ENCODE data around the gene CPM. TPM values are rescaled to one million over a fixed set of nuclear protein-coding genes. Genes with fewer than 3 reads are reported as not detected.
A peak's percentile ranks its signal among the peaks of the same experiment; 100 is the strongest.

CPM gene
- total RNA-seq (10 to 100 TPM in 1 of 4 donors, 1 to 10 TPM in 3; 3.4 to 13.3 (median 6.2) TPM), polyA plus RNA-seq (1 to 10 TPM; 2.2 to 5.8 (median 3.0) TPM)
- long read RNA-seq, donor 1, full-length matches to known transcripts = 1 of 5 reads
- long read RNA-seq, donor 1, partial matches to known transcripts = 0 of 5 reads
- long read RNA-seq, donor 1, other reads (novel, unspliced or antisense) = 4 of 5 reads
- long read RNA-seq, donor 2, full-length matches to known transcripts = 5 of 14 reads
- long read RNA-seq, donor 2, partial matches to known transcripts = 0 of 14 reads
- long read RNA-seq, donor 2, other reads (novel, unspliced or antisense) = 9 of 14 reads

GRCh38 chr12:68932961-68933893, at the start of gene CPM:
CPM (minus strand) TSS chr12:68933171; CDS start chr12:68932837, 334 bp downstream.
- 1 to 3% (median 1%) methylated on average over 51 to 96 of the region's 96 CpGs for WGBS, 3 donors
- ATAC-seq = peak; percentile 78 to 92 (median 90)
- Histone ChIP-seq H3K36me3 (ENCODE audit: insufficient read depth in 1 of 2, low read depth in 1 of 2) (no peaks in the 10 kb centered on the region), H3K9me3 (peaks cover 2% of the 10 kb centered on the region), H3K4me3 (peak within 1 kb of the TSS; percentile 70), H3K27me3 (ENCODE audit: insufficient read depth in 3 of 3, low read length in 2 of 3) (peaks cover 0 to 15% (median 3%) of the 10 kb centered on the region in 3 donors), H3K27ac (peak within 1 kb of the TSS; percentile 12), H3K4me1 (no peaks in the 10 kb centered on the region)
- DNase-seq = peak; percentile 72 to 75
- TF ChIP-seq CTCF (IDR thresholded peaks at IDR 0.05) = no peak
- intact Hi-C loops (cut with DNase I) = no loop called here

GRCh38 chr12:68981516-68981915, 48.5 kb upstream of the CPM start:
- DNase-seq (no peak), ATAC-seq (no peak)
- H3K36me3 ChIP-seq (ENCODE audit: insufficient read depth in 1 of 2, low read depth in 1 of 2) = no peaks in the 10 kb centered on the region
- intact Hi-C loops (cut with DNase I) = no loop called here
- 58 to 66% (median 60%) methylated on average over 4 of the region's 4 CpGs for WGBS, 3 donors
- no peaks in the 10 kb centered on the region for H3K9me3 ChIP-seq
- H3K27me3 ChIP-seq (ENCODE audit: insufficient read depth in 3 of 3, low read length in 2 of 3) = no peaks in the 10 kb centered on the region
- H3K27ac ChIP-seq = no peak overlapping the region
- no peaks in the 10 kb centered on the region for H3K4me1 ChIP-seq
- TF ChIP-seq CTCF (IDR thresholded peaks at IDR 0.05) = no peak
- no peak overlapping the region for H3K4me3 ChIP-seq

- Histone ChIP-seq H3K36me3 (ENCODE audit: insufficient read depth in 1 of 2, low read depth in 1 of 2) (no peaks in the 10 kb centered on the region), H3K9me3 (no peaks in the 10 kb centered on the region), H3K4me3 (no peak overlapping the region), H3K27ac (no peak overlapping the region), H3K27me3 (ENCODE audit: insufficient read depth in 3 of 3, low read length in 2 of 3) (no peaks in the 10 kb centered on the region), H3K4me1 (no peaks in the 10 kb centered on the region)
- ATAC-seq = no peak
- WGBS, 3 donors = 91 to 92% (median 91%) methylated on average over 10 of the region's 10 CpGs
- no peak for DNase-seq
- TF ChIP-seq CTCF (IDR thresholded peaks at IDR 0.05) = no peak
- intact Hi-C loops (cut with DNase I) = no loop called here
These were observed 47.7 kb upstream of the CPM start for GRCh38 chr12:68980476-68981212.

GRCh38 chr12:68978678-68979077, 45.7 kb upstream of the CPM start:
- no peaks in the 10 kb centered on the region for H3K36me3 ChIP-seq (ENCODE audit: insufficient read depth in 1 of 2, low read depth in 1 of 2)
- WGBS, 3 donors = 71 to 78% (median 77%) methylated on average over 2 of the region's 2 CpGs
- no peak for TF ChIP-seq CTCF (IDR thresholded peaks at IDR 0.05)
- no peak for DNase-seq
- H3K4me3 ChIP-seq = no peak overlapping the region
- ATAC-seq = no peak
- no peaks in the 10 kb centered on the region for H3K27me3 ChIP-seq (ENCODE audit: insufficient read depth in 3 of 3, low read length in 2 of 3)
- no peak overlapping the region for H3K27ac ChIP-seq
- intact Hi-C loops (cut with DNase I) = no loop called here
- no peaks in the 10 kb centered on the region for H3K9me3 ChIP-seq
- H3K4me1 ChIP-seq = no peaks in the 10 kb centered on the region
